GM21390 (cell line): Measurements from ENCODE around the gene THPO.

Experiments used
- ATAC-seq: cut with Tn5 transposase; IDR thresholded peaks from one replicate; pipeline ENCODE4 v1.9.1; 2021; ENCODE audit not compliant: unreplicated experiment

The THPO gene

GRCh38 chr3:184377882-184378445 lies at the start of gene THPO:
Gene THPO, minus strand, starts transcription at chr3:184378207. Its CDS starts 1,948 bp downstream, at chr3:184376259.
- no peak for ATAC-seq

- ATAC-seq: no peak
Measured at GRCh38 chr3:184426691-184427141, 48.7 kb upstream of the THPO start.

GRCh38 chr3:184423561-184423960 lies 45.6 kb upstream of the THPO start:
- ATAC-seq: no peak

GRCh38 chr3:184419171-184419570 lies 41.2 kb upstream of the THPO start:
- no peak for ATAC-seq

- peak; percentile 83 for ATAC-seq
Measured at GRCh38 chr3:184417619-184418327, 39.8 kb upstream of the THPO start.

GRCh38 chr3:184415203-184415490 lies 37.1 kb upstream of the THPO start:
- no peak for ATAC-seq

- no peak for ATAC-seq
Measured at GRCh38 chr3:184414418-184415202, 36.6 kb upstream of the THPO start.

- ATAC-seq: no peak
Measured at GRCh38 chr3:184409946-184410500, 32.0 kb upstream of the THPO start.

GRCh38 chr3:184409331-184409926 lies 31.4 kb upstream of the THPO start:
- no peak for ATAC-seq

- ATAC-seq: no peak
Measured at GRCh38 chr3:184405075-184406030, 27.3 kb upstream of the THPO start.

GRCh38 chr3:184399410-184399809 lies 21.4 kb upstream of the THPO start:
- no peak for ATAC-seq

GRCh38 chr3:184395320-184395660 lies 17.3 kb upstream of the THPO start:
- no peak for ATAC-seq

- ATAC-seq: no peak
Measured at GRCh38 chr3:184391266-184391665, 13.3 kb upstream of the THPO start.

- no peak for ATAC-seq
Measured at GRCh38 chr3:184389935-184390528, 12.0 kb upstream of the THPO start.

- ATAC-seq: no peak
Measured at GRCh38 chr3:184389384-184389783, 11.4 kb upstream of the THPO start.

- ATAC-seq: no peak
Measured at GRCh38 chr3:184388936-184389230, 10.9 kb upstream of the THPO start.

- ATAC-seq: no peak
Measured at GRCh38 chr3:184388164-184388935, 10.3 kb upstream of the THPO start.

GRCh38 chr3:184387174-184387714 lies 9.2 kb upstream of the THPO start:
- no peak for ATAC-seq
